ENCODE results near the gene KCND3.

DNA sequence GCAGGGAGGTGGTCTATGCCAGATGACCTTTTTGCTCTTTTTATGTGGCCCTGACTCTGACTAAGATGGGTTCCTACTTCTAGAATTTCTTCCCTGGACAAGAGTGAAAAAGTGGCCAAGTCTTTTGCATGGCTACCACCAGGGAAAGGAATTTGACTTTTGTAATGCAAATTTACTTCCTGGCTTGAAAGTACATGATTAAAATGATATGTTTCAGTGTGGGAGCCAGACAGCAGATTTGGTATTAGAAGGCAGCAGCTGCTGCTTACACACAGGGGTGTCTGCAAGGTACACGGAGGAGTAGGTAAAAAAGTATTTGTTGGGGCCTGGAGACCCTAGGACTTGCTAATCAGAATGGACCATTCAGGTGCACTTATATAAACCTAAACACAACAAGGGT is 78.4 kb downstream of the KCND3 start:
- TF ChIP-seq, protein P1, sequence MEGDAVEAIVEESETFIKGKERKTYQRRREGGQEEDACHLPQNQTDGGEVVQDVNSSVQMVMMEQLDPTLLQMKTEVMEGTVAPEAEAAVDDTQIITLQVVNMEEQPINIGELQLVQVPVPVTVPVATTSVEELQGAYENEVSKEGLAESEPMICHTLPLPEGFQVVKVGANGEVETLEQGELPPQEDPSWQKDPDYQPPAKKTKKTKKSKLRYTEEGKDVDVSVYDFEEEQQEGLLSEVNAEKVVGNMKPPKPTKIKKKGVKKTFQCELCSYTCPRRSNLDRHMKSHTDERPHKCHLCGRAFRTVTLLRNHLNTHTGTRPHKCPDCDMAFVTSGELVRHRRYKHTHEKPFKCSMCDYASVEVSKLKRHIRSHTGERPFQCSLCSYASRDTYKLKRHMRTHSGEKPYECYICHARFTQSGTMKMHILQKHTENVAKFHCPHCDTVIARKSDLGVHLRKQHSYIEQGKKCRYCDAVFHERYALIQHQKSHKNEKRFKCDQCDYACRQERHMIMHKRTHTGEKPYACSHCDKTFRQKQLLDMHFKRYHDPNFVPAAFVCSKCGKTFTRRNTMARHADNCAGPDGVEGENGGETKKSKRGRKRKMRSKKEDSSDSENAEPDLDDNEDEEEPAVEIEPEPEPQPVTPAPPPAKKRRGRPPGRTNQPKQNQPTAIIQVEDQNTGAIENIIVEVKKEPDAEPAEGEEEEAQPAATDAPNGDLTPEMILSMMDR (conservative IDR thresholded peaks at IDR 0.05), result no peak
- TF ChIP-seq ZFX (IDR thresholded peaks at IDR 0.05), result no peak
